AG04450 (cell line): Measurements from ENCODE around the gene MYL10. TPM values are rescaled to one million over a fixed set of nuclear protein-coding genes. Genes with fewer than 3 reads are reported as not detected.

ENCODE experiments used
- CTCF ChIA-PET: fragments of 300-600, 350-600 bp; formaldehyde crosslinking; extraction: SDS; loops from one replicate; lab custom pipeline; 2022; ENCODE audit warnings: antibody characterized with exemption, inconsistent platforms; lab: Charles Lee
- POLR2A ChIA-PET: fragments of 350-600 bp; formaldehyde crosslinking; extraction: SDS; loops from one replicate; lab custom pipeline; 2021; ENCODE audit warnings: antibody characterized with exemption, inconsistent platforms; lab: Yijun Ruan, JAX
- DNase-seq: peaks from one replicate; pipeline ENCODE4 v3.0.0-alpha.2; 2011; ENCODE audit warnings: low read depth, low spot score
- H3K27ac ChIP-seq: one replicate; pipeline ENCODE4 v1.5.1; 2012; ENCODE audit warnings: low read depth, low read length, control low read depth
- H3K27me3 ChIP-seq: one replicate; pipeline ENCODE4 v1.6.0; 2012; ENCODE audit warnings: low read length; ENCODE audit not compliant: control insufficient read depth, insufficient read depth
- H3K4me3 ChIP-seq: 2 replicates; pipeline ENCODE4 v1.5.1; 2011; ENCODE audit warnings: mild to moderate bottlenecking, low read depth, low read length, control low read depth
- H3K9me3 ChIP-seq: 2 replicates; pipeline ENCODE4 v1.5.1; 2012; ENCODE audit warnings: low read length; ENCODE audit not compliant: control insufficient read depth, insufficient read depth
- CTCF ChIP-seq: IDR thresholded peaks from 2 replicates; pipeline ENCODE4 v1.5.1; 2011; ENCODE audit warnings: low read depth, low read length, control low read depth, inconsistent platforms
- polyA plus RNA-seq: library from polyadenylated mRNA; depleted of rRNA; stranded (reverse); fragments of >200 nt; gene quantifications from 2 replicates; pipeline ENCODE4 v1.2.3, GENCODE V29; 2011

MYL10 gene
- polyA plus RNA-seq, 1 experiment: not detected

- no peaks in the 10 kb centered on the region for H3K9me3 ChIP-seq
- H3K27ac ChIP-seq: no peak overlapping the region
- peaks cover 18% of the 10 kb centered on the region for H3K27me3 ChIP-seq
- H3K4me3 ChIP-seq: no peak overlapping the region
- POLR2A ChIA-PET: interaction anchor here (0.7 kb wide), 1 partner anchor 149 kb away, joined by 3 read pairs; no protein-coding TSS in a partner anchor
- TF ChIP-seq CTCF: no peak
- CTCF ChIA-PET: interaction anchor here (1.5 kb wide), 1 partner anchor 58 kb away, joined by 3 read pairs; no protein-coding TSS in a partner anchor
- DNase-seq: no peak
Observed at GRCh38 chr7:101595766-101596537, 33.1 kb downstream of the MYL10 start.

- Histone ChIP-seq H3K27me3 (peaks cover 18% of the 10 kb centered on the region), H3K4me3 (no peak overlapping the region), H3K27ac (no peak overlapping the region), H3K9me3 (no peaks in the 10 kb centered on the region)
- TF ChIP-seq CTCF: no peak
- POLR2A ChIA-PET: no interaction called here
- CTCF ChIA-PET: interaction anchor here (0.5 to 1.2 kb wide), 2 partner anchors 9 to 245 kb away, joined by 3 to 6 read pairs; no protein-coding TSS in a partner anchor
- no peak for DNase-seq
Observed at GRCh38 chr7:101595246-101595645, 33.9 kb downstream of the MYL10 start.

GRCh38 chr7:101594790-101595189, 34.3 kb downstream of the MYL10 start:
- Histone ChIP-seq H3K4me3 (no peak overlapping the region), H3K9me3 (no peaks in the 10 kb centered on the region), H3K27me3 (peaks cover 18% of the 10 kb centered on the region), H3K27ac (no peak overlapping the region)
- DNase-seq: no peak
- POLR2A ChIA-PET: no interaction called here
- no peak for TF ChIP-seq CTCF
- CTCF ChIA-PET: interaction anchor here (1.2 kb wide), 1 partner anchor 9 kb away, joined by 6 read pairs; no protein-coding TSS in a partner anchor

- ChIA-PET POLR2A (no interaction called here), CTCF (interaction anchor here (0.6 kb wide), 1 partner anchor 8 kb away, joined by 3 read pairs; no protein-coding TSS in a partner anchor)
- H3K27ac ChIP-seq: no peak overlapping the region
- no peaks in the 10 kb centered on the region for H3K9me3 ChIP-seq
- H3K4me3 ChIP-seq: no peak overlapping the region
- TF ChIP-seq CTCF: no peak
- no peak for DNase-seq
- H3K27me3 ChIP-seq: peaks cover 20% of the 10 kb centered on the region
Observed at GRCh38 chr7:101593556-101593955, 35.5 kb downstream of the MYL10 start.

- H3K9me3 ChIP-seq: no peaks in the 10 kb centered on the region
- DNase-seq: no peak
- CTCF ChIA-PET: no interaction called here
- no peak for TF ChIP-seq CTCF
- POLR2A ChIA-PET: no interaction called here
- no peak overlapping the region for H3K4me3 ChIP-seq
- peaks cover 20% of the 10 kb centered on the region for H3K27me3 ChIP-seq
- no peak overlapping the region for H3K27ac ChIP-seq
Observed at GRCh38 chr7:101591504-101591903, 37.6 kb downstream of the MYL10 start.
